SK-N-SH (cell line): Measurements from ENCODE around the gene EXOC4.

Experiments used
- CTCF ChIP-seq: fragments of 200-600 bp; sonication (generic); IDR thresholded peaks from 2 replicates; pipeline ENCODE4 v1.6.1; 2017; ENCODE audit warnings: antibody characterized with exemption, mild to moderate bottlenecking, moderate library complexity
- ELF1 ChIP-seq: IDR thresholded peaks from 2 replicates; pipeline ENCODE4 v1.4.0; 2012
- MAX ChIP-seq: IDR thresholded peaks from 2 replicates; pipeline ENCODE4 v1.4.0; 2012; ENCODE audit warnings: low read depth
- POLR2AphosphoS5 ChIP-seq: IDR thresholded peaks from 2 replicates; pipeline ENCODE4 v1.6.1; 2012; ENCODE audit warnings: low read depth, low read length
- REST ChIP-seq: IDR thresholded peaks from 2 replicates; pipeline ENCODE4 v1.6.1; 2012; ENCODE audit warnings: mild to moderate bottlenecking, low read depth, low read length, moderate library complexity

- TF ChIP-seq MAX (no peak), CTCF (no peak; the same call in 1 of the 2 replicates), POLR2AphosphoS5 (no peak), REST (no peak), ELF1 (no peak)
Measured at GRCh38 chr7:134004829-134005505, 752.1 kb downstream of the EXOC4 start.
